NCI-H2227 (cell line): ENCODE results near the gene FGF3.

Source experiments
- DNase-seq: peaks from one replicate; lab custom pipeline; 2025; ENCODE audit not compliant: unreplicated experiment; lab: John Stamatoyannopoulos, UW

Gene FGF3

GRCh38 chr11:69825037-69825834, 6.0 kb upstream of the FGF3 start:
- no peak for DNase-seq

GRCh38 chr11:69823641-69824265, 4.5 kb upstream of the FGF3 start:
- DNase-seq, result no peak

DNA sequence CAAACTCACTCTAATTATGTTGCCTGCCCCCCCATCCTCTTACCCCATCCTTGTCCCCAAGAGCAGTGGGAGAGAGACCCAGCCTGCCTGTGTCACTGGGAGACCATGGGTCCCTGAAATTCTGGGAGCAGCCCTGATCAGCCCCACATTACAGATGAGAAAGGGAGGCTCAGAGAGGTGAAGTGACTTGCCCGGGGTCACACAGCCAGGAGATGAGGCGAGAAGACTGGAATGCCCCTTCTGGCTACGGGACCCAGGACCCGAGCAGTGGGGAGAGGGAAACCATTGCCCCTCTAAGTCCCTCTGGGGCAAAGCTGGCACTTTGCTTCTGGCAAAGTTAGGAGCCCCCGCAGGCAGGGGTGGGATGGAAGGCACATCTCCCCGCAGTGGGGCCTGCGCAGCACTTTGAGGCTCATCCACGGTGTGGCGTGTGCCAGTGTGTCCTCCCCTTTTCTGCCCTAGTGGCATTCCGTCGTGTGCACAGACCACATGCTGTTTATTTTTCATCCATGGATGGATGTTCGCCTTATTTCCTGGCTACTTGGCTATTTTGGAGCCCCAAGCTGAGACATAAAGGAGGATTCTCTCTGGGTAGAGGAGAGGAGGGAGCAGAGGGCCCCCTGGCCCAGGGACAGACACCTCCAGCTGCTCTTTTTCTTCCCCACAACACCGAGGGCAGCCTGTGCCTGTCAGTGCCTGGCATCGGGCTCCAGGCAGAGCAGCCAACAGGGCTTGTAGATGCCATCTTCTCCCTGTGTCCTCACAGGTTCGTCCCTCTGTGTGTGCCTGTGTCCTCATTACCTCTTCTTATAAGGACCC, 3.7 kb upstream of the FGF3 start:
- no peak for DNase-seq

- no peak for DNase-seq
Measured at GRCh38 chr11:69821511-69822040, 2.4 kb upstream of the FGF3 start.

DNA sequence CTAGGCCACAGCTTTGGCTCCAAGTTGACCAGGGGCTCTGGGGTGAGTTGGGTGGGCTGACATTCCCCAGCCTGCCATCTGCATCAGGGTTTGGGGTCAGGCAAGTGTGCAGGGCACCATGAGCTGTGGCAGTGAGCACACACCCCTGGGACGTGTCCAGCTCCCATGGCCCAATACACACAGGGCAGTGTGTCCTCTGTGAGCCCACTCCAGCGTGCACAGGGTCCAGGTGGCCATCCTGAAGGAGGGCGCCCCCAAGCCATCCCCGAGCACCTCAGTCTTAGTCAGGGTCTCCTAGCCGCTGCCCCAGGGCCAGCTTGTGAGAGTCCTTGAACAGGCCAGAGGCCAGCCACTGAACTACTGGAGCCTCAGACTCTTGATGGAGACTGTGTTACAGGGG, 1.2 kb upstream of the FGF3 start:
- DNase-seq, result no peak

DNA sequence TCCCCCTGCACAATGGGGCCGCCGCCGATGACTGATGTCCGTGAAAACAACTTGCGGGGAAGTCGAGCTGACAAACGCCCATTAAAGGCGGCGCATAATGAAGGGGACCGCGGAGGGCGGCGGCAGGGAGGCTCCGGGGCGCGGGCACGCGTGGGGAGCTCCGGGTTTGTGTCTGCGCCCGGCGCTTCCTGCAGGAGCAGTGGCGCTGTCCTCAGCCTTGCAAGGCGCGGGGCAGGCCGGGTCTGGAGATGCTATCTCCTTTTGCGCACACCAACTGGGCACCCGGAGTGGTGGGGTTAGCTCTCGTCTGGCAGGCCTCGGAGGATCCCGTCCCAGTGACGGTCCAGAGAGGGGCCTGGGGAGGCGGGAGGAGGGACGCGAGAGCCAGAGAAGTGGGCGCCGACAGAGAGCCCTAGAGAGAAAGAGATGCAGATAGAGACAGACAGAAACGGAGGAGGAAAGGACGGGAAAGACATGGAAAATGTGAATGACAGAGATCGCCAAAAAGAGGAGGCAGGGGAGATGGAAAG, 390 bp upstream of the FGF3 start:
- no peak for DNase-seq

- no peak for DNase-seq
Measured at GRCh38 chr11:69818231-69818602, 999 bp downstream of the FGF3 start.

DNA sequence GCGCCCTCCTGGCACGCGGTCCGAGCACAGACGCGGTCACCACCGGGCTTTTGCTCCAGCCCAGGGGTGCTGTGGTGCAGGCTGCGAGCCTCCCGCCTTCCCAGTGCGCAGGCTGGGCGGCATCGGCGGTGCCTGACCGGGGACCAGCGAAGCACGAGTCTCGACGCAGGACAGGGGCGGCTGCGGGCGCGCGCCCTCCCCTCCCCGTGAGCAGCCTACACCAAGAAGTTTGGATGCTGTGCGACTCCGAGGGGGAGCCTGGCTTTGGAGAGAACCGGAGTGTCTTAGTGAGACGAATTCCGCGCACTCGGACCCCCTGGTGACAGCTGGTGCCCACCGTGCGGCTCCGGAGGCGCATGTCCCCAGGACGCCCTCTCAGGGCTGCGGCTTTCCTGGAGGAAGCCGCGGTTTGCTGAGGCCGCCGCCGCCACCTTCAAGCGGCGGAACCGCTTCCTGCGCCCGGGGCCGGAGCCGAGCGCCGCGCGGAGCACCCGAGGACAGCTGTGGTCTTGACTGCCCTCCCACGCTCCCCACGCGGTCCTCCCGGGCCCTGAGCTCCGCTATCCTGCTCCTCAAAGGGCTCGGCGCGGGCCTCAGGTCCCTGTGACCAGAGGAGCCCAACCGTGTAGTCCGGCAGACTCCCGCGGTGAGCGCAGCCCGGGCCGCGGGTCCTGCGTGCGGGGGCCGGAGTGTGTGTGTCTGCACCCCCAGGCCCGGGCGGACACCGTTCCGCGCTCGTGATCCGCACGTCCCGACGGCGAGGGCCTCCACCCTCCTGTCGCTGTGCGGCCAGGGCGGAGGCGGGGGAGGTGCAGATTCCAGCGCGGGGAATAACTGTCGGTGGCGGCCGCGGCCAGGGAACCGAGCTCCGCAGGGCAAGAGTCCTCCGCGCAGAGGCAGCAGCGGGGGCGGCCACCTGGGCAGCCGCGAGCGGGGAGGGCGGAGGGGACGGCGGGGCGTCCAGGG, 1.7 kb downstream of the FGF3 start:
- DNase-seq, result no peak

DNA sequence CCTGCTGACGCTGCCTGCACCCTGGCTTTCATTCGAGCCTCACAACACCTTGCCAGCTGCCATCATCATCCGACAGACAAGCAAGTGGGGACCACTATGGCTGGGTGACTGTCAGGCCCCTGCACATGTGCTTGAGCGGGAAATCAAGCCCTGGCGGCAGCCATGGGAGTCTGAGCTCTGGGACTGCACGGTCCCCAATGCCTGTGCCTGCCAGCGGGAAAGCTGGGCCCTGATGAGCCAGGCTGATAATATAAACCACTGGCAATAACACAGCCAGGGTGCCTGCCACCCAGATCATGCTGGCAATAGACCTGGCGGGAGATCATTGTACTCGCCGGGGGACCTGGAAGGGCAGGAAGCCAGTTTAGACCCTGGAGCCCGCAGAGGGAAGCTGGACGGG, 2.5 kb downstream of the FGF3 start:
- DNase-seq, result no peak

- no peak for DNase-seq
Measured at GRCh38 chr11:69815973-69816372, 3.2 kb downstream of the FGF3 start.

GRCh38 chr11:69814902-69815301, 4.3 kb downstream of the FGF3 start:
- no peak for DNase-seq

DNA sequence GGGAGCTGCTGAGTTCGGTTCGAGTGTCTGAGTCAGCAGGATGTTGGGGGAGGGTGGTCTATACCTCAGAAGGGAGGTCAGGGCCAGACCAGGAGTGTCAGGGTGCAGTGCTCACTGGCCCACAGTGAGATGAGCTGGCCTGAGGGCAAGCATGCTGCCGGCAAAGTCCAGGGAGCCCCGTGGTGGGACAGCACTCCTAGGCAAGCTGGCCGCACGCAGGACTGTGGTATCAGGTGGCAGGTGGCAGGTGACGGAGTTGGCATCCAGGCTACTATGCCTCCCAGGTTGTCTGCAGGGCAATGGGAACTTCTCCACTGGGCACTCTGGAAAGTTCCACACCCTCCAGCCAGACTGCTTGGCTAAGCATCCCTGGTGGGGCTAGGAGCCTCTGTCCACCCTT, 4.8 kb downstream of the FGF3 start:
- no peak for DNase-seq

DNA sequence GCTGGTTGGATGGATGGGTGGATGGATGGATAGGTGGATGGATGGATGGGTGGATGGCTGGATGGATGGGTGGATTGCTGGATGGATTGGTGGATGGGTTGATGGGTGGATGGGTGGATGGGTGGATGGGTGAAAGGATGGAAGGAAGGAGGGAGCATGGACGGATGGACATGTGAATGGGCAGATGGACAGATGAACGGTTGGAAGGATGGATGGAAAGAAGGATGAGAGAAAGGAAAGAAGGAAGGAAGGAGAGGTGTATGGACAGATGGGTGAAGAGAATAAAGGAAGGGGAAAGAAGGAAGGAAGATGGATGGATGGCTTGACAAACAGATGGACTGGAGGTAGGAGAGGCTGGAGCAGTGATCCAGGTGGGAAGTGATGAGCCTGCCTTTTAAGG, 5.4 kb downstream of the FGF3 start:
- no peak for DNase-seq

- no peak for DNase-seq
Measured at GRCh38 chr11:69812946-69813345, 6.3 kb downstream of the FGF3 start.

DNA sequence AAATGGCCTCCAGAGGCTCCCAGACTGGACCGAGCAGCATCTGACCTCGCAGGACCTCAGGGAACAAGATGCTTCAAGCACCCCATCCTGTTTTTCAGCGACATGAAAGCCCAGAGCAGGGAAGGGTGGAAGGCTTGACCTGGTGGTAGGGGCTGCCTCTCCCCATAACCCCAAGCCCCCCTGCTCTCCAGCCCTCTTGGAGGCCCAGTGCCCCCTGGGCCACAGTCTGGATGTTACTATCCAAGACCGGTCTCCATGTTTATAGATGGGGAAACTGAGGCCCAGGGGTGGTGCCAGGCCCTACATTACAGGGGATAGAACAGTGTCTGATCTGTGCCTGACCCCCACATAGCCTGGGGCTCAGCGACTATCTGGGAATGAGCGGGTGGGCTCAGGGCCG, 7.0 kb downstream of the FGF3 start:
- DNase-seq, result no peak

DNA sequence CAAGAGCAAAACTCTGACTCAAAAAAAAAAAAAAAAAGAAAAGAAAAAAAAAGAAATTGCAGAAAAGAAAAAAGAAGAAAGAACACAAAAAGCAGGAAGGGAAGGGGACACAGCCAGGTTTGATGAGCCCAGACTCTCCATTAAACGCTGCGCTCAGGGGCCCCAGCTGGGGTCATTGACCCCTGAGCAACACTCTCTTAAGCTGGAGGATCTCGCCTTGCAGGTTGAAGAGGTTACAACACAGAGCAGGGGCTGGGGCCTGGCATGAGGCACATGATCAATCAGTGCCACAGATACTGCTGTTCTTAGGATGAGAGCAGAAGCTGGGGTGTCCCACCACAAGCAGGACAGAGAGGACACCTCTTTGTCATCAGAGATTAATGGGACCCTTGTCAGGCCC, 7.8 kb downstream of the FGF3 start:
- DNase-seq, result no peak

DNA sequence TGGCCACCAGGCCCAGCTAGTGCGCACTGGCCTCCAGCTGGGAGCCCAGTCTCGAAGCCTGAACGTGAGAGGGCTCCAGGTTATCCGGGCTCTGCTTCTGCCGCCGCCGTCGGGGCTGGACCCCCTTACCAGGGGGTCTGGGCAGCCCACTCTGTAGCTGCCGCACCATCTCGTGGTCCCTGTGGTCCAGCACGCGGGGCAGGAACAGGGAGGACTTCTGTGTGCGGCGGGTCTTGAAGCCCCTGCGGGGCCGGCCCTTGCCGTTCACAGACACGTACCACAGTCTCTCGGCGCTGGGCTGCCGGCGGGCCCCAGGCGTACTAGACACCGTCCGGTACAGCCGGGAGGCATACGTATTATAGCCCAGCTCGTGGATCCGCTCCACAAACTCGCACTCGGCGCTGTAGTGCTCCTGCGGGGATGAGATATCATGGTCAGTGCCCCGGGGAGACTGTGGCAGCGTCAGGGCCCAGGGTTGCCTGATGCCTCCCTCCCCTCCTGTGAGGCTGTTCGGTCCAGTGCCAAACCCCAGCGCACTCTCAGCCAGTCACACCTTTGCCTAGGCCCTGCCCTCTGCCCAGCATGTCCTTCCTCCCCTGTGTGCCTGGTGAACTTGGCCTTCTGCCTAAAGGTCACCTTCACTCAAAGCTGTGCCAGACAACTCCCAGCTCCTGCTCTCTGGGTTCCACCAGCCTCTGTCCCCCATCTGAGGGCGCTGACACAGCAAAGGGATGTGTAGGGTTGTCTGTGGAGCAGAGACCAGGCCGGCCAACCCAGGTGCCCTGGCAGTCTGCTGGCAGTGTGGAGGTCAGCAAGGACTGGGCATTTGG, 8.7 kb downstream of the FGF3 start:
- DNase-seq, result no peak

DNA sequence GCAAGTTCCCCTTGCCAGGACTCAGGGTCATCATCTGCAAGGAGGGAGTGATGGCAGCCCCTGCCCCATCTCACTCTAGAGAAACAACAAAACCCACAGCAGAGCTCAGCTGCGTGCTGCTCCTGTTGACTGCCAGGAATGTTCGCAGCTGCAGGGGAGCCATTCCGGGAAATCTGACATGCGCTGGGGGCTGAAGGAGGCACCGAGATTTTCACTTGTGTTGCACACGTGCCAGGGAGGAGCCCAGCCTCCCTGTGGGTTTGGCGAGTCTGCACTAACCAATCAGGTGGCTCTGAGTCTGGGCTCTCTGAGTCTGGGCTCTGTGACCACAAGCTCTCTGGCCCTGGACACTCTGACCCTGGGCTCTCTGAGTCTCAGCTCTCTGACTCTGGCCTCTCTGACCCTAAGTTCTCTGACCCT, 10.5 kb downstream of the FGF3 start:
- DNase-seq, result no peak

- no peak for DNase-seq
Measured at GRCh38 chr11:69807106-69807815, 12.0 kb downstream of the FGF3 start.
